CD4-positive, alpha-beta T cell treated with Interleukin-17A for 1 hour (primary cell): ENCODE results near the gene PRPS1.
"Not testable (repeated sequence)": the region's sequence is repeated elsewhere in the genome, so short reads cannot be mapped to it uniquely, and the experiment has no call there.

Experiments used
- DNase-seq: peaks from one replicate; pipeline ENCODE4 v3.0.0-alpha.2; 2020

The PRPS1 gene

DNA sequence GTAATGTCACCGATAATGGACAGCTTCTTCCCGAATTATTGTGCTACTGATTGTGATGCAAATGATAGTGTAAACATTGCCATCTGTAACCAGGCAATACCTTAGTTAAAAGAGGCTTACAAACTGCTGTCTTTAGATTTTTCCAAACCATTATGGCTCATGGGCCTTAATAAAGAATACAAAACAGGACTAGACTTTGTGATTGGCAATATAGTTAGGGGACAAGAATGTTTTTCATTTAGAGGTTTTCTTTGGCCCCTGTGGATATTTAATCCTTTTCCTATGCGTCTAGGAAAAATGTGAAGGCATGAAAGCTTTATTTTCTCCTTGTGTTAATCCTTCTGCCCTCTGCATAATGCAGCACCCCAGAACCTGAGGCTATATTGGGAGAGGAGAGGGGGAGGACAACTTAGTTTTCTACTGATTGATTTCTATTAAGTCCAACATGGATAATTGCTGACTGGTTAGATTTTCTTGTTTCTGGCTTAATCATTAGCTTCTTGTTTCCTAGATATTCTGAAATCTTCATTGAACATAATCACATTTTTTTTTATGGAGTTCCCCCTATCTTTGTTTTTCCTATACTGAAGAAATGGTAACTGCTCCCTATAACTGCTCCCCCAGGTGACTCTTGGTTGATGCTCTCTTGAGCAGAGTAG, 1.9 kb downstream of the PRPS1 start:
- no peak for DNase-seq

DNA sequence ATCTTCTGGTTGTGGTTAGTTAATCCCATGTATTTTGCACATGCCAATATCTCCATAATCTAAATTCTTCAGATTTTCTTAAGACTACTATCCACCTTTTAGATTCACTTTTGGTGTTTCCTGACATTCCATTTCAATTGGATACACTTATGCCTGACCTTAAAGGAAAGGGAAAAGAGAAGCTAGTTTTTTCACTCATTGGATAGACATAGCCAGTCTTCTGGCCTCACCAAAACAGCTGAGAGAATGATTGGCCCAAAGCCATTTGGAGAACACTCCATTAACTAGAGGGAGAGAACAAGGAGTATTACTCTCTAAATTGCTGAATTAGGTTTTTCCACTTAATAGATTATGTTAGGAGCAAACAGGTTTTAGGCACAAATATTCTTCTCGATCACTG, 4.0 kb downstream of the PRPS1 start:
- no peak for DNase-seq

DNA sequence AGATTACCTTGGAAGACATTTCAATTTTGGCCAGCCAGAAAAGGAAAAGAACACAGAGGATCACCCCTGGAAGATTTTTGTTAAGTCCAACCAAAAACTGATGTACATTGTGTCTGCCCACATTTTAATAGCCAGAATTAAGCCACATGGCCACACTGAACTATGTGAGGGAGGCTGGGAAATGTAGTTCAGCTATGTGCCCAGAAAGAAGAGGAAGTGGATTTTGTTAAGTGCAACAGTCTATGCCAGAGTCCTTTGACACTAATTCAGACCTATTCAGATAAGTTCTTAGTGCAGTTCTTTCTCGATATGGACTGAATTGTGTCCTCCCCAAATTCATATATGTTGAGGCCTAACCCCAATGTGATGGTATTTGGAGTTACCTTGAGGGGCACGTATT, 18.4 kb downstream of the PRPS1 start:
- DNase-seq = no peak

DNA sequence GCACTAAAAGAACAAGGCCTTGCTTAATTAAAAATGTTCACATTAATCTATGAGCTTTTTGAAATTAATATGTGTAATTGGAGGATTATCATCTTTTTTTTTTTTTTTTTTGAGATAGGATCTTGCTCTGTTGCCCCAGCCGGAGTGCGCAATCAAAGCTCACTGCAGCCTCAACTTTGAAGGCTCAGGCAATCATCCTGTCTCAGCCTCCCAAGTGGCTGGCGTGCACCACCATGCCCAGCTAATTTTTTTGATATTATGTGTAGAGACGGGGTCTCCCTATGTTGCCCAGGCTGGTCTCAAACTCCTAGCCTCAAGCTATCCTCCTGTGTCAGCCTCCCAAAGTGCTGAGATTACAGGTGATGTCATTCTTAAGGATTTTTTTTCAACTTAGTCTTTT, 20.0 kb downstream of the PRPS1 start:
- DNase-seq = no peak

DNA sequence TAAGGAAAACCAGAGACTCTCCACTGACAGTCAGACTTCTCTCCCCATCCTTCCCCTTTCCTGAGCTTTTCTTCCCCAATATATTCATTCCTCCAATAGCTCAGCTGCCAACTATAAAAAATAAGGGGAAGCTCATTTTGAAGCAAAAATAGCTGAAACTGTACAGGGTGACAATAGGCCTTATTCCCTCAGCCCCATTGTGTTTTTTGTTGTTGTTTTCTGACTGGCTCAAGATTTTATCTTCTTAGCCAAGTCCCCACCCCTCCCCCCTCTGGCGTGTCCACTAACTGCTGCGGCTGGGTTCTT, 26.2 kb downstream of the PRPS1 start:
- no peak for DNase-seq

DNA sequence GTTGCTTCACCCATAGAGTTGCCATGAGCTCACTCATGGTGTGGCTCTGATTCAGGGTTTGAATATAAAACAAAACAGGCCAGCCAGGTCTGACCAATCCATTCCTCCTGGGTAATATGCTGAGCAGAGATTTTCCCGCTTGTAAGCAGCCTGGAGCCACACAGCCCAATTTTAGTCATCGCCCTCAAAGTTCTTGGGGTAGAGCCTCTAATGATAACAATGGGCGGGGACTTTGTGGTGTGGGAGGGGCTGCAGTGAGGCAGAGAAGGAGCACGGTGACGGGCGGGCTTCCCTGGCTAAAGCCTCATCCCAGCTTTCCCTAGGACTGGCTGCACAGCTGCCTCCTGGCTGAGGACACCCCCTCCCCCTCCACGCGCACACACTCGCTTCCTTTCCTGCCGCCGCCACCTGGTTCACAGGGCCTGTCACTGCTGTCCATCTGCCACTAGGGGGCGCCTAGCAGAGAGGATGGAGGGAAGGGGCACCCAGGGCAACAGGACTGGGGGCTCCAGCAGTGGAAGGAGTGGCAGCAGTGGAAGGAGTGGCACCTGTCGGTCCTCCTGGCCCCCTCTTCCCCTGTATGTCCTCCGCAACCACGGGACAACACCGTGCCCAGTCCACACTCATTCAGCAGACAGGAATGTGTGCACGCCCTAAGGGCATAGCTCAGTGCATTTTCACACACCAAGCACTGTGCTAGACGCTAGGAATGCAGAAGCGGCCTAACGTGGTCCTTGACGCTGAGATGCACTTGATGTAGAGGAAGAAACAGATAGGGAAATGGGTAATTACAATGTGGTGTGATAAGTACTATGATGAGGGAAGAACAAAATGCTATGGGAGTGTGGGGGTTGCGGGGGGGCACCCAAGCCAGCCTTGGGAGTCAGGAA, 26.8 kb downstream of the PRPS1 start:
- peak; percentile 67 for DNase-seq

DNA sequence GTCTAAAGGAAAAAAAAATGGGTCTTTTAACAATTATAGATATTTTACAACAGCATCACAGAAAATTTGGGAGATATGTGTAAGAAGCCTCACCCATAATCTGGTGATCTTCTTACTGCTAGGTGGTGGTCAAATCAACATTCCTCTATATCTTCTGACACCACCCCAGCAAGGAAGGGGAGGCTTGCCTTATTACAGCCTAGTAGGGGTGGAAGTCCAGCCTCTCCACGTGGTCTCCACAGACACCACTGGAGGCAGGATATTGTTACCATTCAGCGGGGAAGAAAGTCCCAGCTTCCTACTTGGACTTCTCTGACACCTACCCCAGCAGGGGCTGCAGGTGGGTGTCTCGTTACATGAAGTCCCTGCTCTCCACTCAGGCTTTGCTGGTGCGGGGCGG, 28.7 kb downstream of the PRPS1 start:
- DNase-seq = no peak

DNA sequence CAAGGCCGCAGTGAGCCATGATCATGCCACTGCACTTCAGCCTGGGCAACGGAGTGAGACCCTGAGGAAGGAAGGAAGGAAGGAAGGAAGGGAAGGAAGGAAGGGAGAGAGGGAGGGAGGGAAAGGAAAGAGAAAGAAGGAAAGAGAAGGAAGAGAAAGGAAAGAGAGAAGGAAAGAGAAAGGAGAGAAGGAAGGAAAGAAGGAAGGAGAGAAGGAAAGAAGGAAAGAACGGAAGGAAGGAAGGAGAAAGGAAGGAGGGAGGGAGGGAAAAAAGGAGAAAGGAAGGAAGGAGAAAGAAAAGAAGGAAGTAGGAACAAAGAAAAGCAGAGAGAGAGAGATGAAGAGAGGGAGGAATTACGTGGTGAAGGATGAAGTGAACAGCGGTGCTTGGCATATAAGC, 30.4 kb downstream of the PRPS1 start:
- no peak for DNase-seq

DNA sequence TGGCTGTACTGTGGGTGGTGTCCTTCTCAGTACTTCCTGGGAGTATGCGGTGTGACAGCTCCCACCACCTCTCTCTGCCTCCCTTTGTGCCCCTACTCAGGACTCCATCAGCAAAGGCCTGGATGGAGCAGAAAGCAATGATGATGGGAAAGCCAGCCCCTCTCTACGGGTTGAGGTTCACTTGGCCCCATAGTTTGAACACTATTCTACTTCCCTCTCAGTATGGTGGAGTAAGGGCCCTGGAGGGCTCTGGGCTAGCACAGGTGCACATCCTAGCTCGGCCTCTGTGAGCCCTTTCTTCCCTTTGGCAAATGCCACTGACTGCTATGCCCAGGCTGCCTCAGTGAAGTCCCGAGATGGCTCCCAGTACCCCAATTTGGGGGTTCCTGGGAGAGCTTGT, 31.0 kb downstream of the PRPS1 start:
- DNase-seq = no peak

DNA sequence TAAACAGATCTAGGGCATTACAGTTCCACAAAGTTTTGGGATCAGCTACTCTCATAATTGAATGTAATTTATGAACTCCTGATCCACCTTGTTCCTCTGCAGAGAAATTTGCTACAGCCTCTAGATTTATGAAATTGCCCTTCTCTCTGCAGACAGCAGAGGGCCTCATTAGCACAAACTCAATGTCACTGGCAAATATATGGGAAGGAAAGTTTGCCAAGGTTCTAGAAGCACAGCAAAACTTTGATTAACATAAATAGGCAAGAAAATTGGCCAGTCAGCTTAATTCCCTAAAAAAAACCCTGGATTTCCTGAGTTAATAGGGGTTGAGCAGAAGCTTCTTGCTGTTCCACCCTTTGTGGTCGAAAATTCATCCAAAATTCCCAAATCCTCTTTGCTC, 31.5 kb downstream of the PRPS1 start:
- DNase-seq = peak; percentile 63

DNA sequence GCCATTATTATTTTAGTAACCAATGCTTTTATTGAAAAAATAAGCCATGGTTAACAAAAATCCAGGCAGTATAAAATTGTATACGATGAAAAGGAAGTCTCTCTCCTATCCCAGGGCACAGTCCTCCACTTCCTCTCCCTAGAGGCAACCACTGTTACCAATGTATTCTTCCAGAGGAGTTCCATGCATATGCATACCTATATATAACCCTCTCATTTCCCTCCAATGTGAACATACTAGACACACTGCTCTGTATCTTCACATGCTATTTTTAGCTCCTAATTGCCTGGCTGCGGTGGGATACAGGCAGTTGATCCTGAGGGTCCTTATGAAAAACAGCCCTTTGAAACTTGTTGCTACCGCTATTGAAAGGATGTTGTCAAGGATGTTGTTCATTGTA, 33.8 kb downstream of the PRPS1 start:
- no peak for DNase-seq

DNA sequence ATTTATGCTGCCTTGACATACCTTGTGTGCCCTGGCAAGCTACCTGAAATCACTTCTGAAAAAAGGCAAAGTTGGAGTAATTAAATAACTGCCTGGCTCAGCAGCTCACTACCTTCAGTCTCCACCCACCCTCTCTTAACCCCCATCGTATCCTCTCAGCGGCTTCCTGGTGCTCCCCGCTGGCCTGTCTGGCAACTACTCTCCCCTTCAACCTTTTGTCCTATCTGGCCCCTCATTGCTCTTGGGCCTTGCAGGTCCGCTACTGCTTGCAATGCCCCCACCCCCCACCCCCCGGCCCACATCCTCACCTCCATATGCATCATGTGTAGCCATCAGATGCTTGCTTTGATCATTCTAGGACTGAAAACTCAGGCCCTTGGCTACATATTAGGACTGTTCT, 34.5 kb downstream of the PRPS1 start:
- no peak for DNase-seq

DNA sequence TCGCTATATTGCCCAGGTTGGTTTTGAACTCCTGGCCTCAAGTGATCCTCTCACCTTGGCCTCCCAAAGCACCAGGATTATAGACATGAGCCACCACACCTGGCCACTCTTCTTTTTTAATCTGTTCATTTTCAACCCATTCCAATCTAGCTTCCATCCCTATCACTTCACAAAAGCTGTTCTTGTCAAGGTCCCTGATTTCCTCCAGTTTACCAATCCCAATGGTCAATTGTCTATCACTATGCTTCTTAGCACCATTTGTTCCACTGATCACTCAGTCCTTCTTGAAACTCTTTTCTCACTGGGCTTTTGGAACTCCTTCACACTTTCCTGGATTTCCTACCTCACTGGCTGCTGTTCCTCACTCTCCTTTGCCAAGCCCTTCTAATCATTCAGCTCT, 38.6 kb downstream of the PRPS1 start:
- no peak for DNase-seq

DNA sequence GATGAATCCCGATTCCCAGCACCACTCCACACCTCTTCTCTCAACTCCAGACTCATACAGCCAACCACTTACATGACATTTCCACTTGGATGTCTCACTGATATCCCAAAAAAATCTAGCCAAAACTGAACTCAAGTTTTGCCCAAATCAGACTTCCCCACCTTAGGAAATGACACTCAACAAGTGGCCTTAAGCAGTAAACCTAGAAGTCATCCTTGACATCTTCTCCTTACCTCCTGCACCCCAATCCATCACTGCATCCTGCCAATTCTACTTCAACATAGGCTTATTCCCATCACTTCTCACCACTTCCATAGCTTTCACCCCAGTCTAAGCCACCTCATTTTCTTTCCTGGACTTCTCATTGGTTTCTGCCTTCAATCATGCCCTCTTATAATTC, 39.1 kb downstream of the PRPS1 start:
- DNase-seq = no peak

DNA sequence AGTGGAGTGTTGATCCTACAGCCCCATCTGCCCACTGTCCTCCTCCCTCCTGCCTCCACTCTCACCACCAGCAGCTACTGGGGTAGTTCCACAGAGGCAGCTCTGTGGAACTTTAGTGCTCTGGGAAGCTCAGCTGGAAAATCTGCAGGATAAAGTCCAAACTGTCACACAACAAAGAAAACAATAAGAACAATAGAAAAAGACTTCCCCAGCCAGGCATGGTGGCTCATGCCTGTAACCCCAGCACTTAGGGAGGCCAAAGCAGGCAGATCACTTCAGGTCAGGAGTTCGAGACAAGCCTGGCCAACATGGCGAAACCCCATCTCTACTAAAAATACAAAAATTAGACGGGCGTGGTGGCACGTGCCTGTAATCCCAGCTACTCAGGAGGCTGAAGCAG, 40.4 kb downstream of the PRPS1 start:
- not testable (repeated sequence) for DNase-seq

DNA sequence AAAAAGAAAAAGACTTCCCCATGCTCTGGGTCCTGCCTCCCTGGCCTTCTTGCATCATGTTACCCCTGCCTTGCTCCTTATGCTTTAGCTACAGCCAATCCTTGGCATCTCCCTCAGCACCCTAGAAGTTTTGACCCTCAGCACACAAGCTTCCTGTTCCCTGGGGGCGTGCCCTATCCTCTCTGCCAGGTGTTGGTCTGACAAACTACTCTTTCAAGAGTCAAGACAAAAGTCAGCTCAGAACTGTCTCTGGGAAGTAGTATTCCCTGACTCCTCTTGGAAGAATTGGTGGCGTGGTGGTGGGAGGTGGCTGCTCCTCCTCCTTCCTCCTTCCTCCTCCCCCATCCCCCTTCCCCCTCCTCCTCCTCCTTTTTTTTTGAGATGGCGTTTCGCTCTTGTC, 41.0 kb downstream of the PRPS1 start:
- no peak for DNase-seq

DNA sequence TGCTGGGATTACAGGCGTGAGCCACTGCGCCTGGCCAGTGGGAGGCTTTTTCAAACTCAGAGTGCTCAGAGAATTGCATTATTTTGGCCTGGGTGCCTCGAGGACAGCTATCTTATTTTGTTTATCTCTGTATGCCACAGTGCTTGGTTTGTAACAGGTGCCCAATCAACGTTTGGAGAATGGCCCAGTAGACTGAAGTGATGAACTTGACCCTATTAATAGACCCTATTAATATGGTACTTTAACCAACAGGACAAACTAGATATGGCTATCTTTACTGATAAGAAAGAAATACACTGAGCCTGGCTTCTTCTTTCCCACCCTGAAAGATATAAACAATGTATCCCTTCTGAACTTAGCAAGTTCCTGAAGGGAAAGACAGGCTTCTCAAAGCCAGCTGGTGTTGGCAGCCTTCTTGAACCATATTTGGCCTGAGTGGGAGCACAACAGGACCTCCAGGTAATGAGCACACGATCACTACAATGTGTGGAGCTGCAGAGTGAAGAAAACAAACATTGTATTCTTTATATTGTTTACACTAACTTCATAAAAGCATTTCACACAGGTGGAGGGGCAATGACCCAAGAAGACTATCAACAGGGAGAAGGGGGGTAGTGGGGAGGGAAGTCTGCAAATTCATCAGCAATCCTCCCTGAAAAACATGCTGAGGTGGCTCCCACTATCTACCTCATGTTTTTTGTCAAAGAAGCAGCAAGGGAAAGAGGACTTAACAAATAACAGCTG, 41.7 kb downstream of the PRPS1 start:
- DNase-seq = no peak

DNA sequence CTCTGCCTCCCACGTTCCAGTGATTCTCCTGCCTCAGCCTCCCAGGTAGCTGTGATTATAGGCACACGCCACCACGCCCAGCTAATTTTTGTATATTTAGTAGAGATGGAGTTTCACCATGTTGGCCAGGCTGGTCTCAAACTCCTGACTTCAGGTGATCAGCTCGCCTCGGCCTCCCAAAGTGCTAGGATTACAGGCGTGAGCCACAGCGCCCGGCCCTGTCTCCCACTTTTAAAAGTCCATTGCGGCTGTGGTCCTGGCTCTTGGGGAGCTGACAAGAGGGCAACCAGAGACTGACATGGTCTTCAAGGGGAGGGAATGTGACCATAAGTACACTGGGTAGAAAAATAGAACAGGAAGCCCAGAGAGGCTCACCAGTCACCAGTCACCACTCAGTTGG, 42.9 kb downstream of the PRPS1 start:
- not testable (repeated sequence) for DNase-seq

DNA sequence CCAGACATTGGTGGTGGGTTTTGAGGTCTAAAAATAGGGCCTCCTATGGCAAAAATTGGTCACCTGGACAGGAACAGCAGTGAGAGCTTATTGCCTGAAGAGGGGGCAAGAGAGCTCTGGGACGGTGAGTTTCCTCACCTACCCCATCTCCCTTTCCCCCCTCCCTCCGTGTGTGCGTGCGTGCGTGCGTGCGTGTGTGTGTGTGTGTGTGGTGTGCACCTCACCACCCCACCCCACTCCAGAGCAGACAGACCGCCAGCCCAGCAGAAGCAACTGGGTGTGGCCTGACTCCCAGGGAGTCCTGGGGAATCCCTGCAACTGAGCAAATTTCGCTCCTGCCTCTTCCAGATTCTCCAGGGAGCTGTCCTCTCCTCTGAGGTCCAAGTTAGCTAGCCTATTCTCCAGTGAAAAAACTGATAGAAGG, 44.7 kb downstream of the PRPS1 start:
- peak; percentile 92 for DNase-seq

DNA sequence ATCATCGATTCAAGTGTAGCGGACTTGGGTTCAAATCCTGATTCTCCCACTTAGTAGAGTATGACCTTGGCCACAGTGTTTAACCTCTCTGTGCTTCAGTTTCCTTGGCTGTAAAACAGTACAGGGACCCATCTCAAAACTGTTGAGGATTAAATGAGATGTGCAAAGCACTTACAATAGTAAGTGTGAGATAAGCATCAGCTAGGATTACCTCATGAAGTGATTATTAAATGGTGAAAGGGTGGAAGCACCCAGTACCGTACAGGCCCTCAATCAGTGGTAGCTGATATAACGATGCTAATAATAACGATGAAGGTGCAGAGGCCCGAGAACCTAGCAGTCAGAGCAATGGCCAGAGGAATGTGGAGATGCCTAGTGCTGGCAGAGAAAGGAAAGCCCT, 45.1 kb downstream of the PRPS1 start:
- peak; percentile 56 for DNase-seq

DNA sequence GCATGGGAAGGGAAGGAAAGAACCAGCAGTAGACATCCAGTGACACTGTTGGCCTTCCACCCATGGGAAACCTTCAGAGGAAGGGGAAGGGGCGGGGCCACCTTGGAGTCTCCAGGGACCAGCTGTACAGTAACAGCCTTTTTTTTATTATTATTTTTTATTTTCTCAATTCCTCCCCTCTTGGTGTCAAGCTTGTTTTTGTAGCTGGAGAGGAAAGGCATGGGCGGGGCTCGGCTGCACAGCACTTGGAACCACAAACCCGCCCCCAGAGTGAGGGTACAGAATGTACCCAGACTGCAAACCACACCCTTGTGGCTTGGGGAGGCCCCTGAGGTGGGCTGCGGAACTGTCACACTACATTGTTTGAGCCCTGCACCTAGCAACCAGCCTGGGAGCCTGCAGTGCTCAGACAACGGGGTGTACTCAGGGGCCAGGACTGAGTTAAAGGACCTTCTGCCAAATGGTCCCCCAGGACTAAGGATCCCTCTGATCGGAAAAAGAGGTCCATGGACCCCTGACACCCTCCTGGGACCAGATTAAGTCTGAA, 45.7 kb downstream of the PRPS1 start:
- DNase-seq = peak; percentile 96

DNA sequence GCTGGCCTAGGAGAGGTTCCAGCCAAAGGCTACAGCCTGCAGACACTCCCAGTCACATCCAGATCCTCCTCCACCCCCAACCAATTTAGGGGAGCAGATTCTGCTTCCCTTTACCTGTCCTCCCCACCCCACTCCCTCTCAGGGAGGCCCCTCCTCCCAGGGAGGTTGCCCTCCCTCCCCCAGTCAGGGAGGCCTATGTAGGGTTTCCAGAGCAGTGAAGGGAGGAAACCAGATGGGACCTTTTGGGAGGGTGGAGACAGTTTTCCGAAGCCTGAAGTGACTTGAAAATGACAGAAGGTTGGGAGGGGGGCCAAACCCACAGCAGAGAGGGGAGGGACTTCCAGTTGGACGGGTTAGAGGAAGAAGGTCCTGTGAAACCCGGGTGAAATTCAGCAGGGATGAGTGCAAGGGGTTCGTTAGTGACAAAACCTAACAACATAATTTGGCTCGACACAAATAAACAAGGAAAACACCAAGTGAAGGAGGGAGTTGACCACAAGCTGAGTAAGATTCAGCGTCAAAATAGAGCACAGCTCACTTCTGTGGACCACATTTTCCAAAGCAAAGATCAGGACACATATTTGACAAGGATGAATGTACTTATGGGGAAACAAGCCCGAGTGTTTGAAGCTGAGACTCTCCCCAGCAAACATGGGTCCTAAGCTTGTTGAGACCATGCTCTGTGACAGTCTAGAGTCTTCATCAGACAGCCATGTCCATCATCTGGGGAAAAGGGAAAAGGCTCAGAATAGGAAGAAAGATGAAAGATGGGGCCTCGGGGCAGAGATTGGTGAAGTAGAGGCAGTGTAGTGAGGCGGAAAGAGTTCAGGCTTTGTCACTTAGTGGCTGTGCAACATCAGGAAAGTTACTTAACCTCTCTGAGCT, 46.4 kb downstream of the PRPS1 start:
- peak; percentile 84 for DNase-seq

DNA sequence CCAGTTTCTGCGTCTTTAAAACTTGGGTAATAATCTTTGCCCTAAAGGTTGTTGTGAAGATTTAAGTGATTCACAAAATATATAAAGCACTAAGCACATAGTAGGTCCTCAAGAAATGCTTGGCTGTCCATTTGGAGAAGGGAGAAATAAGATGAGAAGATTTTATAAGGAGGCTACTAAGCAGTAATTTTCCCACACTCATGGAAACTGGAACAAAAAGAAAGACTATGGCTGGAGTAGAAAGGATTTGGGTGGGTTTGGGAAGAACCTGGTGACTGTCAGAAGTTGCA, 47.0 kb downstream of the PRPS1 start:
- DNase-seq = no peak
